IPS-NIHi7 (cell line): Measurements from ENCODE around the gene GRHPR.
A peak's percentile ranks its signal among the peaks of the same experiment; 100 is the strongest.
"Not testable (repeated sequence)": the region's sequence is repeated elsewhere in the genome, so short reads cannot be mapped to it uniquely, and the experiment has no call there.

ENCODE experiments used
- DNase-seq: peaks from one replicate; pipeline ENCODE4 v3.0.0; 2012; ENCODE audit warnings: mixed read lengths; ENCODE audit errors: extremely low spot score

GRHPR gene

DNA sequence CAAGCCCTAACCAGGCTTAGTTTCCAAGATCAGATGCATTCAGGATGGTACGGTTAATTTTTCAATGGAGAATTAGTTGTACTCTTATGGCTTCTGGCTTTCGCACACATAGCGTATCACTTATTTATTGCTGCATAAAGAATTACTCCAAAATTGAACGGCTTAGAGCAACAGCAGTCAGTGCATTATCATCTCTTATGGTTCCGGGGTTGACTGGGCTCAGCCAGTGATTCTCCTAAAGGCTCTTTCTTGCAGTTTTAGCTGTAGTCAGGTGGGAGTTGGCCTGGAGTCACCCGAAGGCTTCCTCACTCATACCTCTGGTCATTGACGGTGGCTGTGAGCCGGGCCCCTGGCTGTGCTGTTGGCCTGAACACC lies 595 bp upstream of the GRHPR start:
- DNase-seq = peak; percentile 39

DNA sequence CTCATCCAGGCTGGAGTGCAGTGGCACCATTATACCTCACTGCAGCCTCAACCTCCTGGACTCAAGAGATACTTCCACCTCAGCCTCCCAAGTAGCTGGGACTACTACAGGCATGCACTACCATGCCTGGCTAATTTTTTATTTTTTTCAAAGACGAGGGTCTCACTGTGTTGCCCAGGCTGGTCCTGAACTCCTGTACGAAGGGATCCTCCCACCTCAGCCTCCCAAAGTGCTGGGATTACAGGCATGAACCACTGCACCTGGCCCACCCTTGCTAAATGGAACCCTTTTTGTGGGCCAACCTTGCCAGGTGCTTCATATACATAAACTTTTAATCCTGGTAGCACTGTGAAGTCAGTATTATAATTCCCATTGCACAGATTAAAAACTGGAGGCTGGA lies 1.0 kb downstream of the GRHPR start:
- no peak for DNase-seq

DNA sequence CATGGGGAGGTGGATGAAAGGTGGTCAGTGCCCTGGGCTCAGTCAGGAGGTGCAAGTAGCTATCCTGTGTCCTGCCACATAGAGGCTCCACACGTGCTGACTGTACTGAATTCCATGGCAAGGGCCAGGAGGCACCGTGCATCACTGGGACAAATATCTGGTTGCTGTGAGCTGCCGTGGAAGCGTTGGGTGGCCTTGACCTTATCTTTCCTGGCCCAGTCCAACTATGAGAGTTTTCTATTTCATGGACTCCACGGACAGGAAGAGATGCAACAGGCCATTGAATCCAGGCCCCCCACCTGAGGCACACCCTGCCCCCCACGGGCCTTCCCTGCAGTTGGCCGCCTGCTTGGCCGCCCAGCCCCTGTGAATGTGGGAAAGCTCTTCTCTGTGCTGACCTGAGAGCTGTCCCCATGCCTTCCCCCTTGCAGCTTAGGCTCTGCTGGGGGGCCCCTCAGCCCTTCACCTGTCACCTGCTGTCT lies 1.7 kb downstream of the GRHPR start:
- DNase-seq = no peak

DNA sequence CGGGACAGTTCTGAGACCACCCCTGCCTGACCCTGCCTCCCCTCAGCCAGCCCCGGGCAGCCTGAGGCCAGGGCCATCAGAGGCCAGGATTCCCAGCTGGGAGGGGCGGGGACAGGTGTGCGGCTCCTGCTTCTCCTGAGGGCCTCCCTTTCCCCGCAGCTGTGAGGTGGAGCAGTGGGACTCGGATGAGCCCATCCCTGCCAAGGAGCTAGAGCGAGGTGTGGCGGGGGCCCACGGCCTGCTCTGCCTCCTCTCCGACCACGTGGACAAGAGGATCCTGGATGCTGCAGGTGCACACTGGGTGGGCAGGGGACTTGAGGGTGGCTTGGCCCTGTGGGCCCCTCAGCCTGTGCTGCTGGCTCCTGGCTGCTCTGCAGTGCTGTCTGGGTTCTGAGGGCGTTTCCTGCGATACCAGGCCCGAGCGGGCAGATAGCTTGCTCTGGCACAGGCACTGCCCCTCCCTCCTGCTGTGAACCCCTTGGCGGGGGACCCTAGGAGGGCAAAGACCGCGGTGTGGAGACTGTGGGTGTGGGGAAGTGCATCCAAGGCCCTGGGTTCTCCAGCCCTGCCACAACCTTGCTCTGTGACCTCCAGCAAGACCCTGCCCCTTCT lies 2.3 kb downstream of the GRHPR start:
- no peak for DNase-seq

DNA sequence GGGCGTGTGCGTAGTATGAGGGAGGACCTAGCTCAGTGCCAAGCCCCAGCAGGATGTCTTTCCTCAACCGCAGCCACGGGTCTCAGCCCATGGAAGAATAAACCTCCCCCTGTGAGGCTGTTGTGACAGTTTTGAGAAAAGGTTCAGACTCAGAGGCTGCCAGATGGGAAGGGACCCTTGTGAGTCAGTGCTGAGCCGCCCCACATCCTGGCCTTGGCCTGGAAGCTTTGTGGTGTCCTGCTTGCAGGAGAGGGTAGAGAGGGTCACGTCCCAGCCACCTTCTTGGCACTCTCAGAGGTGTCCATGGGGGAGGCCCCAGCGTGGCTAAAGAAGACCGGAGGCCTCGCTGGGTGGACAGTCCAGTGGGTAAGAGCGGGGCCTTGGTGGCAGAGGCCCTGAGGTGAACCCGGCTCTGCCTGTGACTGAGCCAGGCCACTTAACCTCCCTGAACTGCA lies 2.8 kb downstream of the GRHPR start:
- no peak for DNase-seq

DNA sequence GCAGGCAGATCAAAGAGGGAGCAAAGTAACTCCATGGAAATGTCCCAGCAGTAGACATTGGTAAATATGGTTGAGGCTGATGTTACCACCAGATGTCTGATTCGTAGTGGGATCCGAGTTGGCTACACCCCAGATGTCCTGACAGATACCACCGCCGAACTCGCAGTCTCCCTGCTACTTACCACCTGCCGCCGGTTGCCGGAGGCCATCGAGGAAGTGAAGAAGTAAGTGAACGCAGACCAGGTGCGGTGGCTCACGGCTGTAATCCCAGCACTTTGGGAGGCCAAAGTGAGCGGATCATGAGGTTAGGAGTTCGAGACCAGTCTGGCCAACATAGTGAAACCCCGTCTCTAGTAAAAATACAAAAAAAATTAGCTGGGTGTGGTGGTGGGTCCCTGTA lies 3.9 kb downstream of the GRHPR start:
- not testable (repeated sequence) for DNase-seq

DNA sequence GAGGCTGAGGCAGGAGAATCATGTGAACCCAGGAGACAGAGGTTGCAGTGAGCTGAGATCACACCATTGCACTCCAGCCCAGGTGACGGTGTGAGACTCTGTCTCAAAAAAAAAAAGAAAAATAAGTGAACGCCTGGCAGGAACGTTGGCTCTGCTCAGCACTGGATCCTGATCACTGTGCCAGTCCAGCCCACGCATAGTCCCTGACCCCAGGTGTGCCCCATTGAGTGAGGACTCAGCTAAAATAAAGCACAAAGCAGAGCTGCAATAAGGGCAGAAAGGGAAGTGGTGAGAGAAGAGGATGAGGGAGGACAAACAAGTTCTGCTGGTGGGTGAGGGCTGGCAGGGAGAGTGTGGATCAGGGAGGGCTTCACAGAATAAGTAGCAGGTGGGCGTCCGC lies 4.3 kb downstream of the GRHPR start:
- DNase-seq = no peak

DNA sequence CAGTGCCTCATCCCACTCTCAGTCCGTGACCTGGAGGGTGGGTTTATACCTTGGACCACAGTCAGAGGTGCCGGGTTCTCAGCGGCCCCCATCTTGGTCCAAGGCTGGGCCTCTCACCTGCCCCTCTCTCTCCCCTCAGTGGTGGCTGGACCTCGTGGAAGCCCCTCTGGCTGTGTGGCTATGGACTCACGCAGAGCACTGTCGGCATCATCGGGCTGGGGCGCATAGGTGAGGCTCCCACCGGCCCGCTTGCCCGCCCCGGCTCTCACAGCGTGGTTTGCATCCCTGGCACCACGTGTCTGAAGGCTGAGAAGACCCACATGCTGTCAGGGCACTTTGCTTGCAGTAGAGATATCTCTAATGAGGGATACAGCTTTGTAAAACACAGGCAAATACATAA lies 5.8 kb downstream of the GRHPR start:
- no peak for DNase-seq

DNA sequence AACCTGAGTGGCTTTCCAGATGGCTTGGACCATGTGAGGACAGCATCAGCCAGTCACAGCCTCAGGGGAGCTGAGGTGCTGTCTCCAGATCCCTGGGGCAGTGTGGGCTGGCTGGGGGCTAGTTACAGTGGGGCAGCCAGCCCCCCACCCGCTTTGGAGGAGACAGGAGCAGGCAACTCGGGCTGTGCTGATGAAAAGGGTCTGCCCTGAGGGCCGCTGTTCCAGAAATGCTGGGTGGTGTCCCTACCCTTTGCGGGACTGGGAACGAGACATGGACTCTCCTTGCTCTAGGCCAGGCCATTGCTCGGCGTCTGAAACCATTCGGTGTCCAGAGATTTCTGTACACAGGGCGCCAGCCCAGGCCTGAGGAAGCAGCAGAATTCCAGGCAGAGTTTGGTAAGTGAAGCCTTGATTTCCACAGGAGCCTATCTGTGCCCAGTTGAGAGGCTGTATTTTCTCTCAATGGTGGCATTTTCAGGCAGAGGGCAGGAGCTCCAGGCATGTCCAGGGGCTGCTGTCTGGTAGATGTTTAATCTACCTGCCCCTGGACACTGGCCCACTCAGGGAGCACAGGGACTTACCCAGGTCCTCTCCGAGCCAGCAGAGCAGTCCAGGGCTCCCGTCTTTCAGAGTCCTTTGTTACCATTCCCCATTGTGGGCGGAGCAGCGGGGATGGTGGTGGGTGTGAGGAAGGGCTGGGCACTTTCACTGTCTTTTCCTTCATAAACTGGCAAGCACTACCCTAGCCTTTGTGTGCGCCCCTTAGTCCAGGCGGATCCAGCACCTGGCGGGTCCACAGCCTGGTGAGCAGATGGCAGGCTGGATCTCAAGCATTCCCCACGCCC lies 7.2 kb downstream of the GRHPR start:
- DNase-seq = no peak

DNA sequence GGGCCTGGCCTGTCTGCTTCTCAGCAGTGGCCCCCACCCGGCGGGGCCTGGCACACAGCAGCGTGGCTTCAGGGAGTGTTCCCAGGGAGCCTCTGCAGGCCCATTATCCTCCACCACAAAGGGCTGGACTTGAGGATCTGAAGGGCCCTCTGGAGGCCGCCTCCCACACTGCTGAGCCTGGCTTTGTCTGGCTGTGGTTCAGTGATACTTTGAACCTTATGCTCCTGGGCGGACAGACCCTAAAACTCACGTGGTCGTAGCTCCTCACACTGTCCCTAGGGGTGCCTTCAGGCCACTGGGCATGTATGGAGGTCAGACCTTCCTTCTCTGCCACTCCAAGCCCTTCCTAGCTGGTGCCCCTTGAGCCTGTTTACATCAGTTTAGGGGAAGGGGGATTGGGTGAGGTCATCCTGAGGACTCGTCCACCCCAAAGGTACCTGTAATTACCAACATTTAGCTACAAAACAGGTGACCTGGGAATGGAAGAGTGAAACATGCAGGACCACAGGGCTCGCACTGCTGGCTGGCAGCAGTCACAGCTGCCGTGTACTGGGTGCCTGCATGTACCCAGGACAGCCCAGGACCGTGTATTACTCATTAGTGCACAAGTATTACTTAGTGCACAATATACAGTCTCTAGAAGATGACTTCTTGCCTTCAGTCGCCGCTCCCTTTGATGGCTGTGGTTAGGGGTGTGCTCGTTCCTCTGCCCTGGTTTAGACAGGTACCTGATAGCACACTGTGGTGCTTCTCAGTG lies 8.5 kb downstream of the GRHPR start:
- DNase-seq = peak; percentile 62

DNA sequence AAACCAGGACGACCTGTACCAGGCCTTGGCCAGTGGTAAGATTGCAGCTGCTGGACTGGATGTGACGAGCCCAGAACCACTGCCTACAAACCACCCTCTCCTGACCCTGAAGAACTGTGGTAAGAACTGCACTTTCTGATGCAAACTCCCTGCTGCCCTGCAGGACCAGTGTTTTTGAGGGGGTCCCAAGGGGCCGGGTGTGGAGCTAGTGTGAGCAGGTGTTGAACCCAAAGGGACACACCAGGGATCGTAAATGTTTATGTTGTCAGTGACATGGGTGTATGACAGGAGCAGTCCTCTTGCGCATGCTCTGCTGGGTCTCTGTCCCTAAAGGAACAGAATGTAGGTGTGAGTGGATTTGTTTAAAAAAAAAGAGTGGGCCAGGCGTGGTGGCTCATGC lies 9.5 kb downstream of the GRHPR start:
- DNase-seq = no peak

DNA sequence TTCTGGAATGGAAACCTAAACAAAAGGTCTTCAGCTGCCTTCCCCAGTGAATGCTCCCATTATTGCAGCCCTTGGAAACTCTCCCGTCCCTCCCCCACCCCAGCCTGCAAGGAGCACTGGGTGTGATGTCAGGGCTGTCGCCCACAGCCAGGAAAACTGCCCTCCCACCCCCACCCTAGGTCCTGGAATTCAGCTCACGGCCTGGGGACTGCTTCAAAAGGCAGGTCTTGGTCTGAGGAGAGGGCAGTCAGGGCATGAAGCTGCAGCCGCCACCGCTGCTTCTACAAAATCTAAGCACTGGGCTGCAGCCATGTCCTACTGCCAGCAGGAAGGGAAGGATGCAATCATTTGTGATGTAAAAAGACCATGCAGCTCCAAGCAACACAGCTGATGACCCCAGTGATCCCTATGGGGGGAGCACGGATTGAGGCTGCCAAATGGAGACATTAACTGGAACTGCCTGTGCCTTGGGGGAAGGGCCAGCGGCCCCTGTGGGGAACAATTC lies 11.4 kb downstream of the GRHPR start:
- DNase-seq = peak; percentile 48

DNA sequence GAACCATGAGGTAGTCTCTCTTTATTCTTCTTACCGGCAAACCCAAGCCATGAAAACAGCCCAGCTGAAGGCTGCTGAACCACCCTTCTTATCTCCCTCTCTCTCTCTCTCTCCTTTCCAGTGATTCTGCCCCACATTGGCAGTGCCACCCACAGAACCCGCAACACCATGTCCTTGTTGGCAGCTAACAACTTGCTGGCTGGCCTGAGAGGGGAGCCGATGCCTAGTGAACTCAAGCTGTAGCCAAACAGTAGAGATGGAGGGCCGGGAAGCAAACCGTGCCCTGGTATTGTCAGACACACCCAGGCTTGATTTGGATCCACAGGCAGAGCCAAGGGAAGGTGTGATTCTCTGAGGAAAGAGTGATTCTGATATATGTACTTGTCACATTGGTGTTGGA lies 14.0 kb downstream of the GRHPR start:
- DNase-seq = no peak

DNA sequence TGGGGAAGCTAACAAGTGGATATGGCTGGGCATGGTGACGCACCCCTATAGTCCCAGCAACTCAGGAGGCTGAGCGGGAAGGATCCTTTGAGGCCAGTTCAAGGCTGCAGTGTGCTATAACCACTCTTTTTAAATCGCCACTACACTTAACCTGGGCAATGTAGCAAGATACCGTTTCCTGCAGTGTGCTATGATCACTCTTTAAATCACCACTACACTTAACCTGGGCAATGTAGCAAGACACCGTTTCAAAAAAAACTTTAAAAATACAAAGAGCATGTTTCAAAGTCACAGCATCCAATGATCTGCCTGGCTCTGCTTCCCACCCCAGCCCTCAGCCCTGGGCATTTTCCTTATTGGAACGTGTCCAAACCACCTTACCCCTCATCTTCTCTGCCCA lies 14.5 kb downstream of the GRHPR start:
- no peak for DNase-seq

DNA sequence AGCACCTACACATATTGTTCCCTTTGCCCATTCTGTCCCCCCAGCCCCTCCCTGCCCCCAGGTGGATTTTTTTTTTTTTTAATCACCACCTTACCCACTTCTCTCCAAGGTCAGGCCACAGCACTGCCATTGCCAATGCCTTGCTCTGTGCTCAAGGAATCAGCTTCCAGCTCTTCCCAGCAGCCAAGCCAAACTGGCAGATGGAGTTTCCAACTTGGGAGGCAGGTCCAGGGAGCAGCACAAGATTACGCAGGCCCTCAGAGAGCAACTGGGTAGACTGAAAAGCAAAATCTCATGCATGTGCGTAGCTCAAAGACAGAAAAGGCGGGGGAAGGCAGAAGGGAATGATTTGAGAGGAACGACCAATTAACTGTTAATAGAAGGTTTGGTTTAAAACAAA lies 15.1 kb downstream of the GRHPR start:
- no peak for DNase-seq

DNA sequence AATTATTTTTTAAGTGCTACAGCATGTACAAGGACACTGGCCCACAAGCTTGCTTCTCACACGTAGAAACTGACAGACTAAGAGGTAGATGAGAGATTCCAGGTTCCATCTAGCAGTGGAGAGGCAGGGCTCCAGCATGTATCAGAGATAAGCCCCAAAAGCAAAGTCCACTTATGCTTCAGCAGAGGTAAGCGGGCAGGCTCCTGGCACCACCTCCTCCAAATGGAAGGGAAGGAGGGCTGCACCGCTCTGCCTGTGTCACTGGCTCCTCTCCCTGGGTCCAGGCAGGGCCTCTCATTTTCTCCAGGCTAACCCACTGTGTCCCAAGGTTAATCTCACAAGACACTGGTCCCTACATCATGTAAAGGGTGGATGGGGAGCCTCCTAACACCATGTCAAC lies 15.9 kb downstream of the GRHPR start:
- no peak for DNase-seq

DNA sequence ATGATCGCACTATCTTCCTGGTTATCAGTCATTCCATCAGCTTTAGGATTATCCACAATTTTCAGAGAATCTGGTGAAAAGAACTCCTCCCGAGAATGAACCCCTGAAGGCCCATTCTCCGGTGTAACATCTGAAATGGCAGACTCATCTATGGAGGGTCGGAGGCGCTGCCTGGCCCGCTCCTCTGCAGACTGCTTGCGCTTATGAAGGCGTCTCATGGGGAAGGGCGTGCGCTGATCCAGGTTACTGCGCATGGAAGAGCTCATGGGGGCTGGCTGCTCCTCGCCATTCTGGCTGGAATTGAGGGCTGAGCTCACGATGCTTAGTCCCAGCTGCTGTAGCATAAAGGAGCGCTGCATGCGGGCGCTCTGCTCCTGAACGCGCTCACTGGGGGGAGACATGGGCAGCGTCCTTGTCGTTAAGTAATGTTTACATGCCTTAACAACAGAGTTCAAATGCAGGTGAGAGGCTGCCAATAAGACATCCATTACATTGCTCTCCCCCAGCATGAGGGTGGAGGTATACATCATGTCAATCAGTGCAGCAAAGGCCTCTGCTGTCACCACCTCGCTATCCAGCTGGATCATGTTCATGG lies 19.4 kb downstream of the GRHPR start:
- DNase-seq = no peak

DNA sequence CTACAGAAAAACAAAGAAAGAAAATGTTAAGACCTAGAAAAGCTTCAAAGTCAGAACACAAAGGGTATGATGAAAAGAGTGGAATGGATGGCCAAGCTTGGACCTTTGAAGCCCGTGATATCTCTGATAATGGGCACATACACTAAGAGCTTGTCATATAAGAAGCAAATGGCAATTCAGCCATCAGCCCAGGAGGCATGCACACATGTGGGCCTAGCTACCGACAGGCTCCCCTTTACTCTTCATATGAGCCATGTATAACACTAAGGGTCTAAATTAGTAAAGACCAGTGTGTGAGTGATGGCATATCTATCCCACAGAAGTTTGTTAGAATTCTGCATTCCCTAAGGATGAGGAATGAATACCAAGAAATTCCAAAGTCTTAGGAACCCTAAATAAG lies 20.1 kb downstream of the GRHPR start:
- no peak for DNase-seq

DNA sequence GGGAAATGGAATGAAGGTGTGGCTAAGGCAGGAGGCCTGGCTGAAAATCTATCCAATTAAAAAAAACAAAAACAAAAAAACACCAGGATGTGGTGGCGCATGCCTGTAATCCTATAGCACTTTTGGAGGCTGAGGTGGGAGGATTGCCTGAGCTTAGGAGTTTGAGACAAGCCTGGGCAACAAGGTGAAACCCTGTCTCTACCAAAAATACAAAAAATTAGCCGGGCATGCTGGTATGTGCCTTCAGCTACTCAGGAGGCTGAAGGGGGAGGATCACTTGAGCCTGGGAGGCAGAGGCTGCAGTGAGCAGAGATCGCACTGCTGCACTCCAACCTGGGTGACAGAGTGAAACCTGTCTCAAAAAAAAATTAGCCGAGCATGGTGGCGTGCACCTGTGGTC lies 21.1 kb downstream of the GRHPR start:
- no peak for DNase-seq

DNA sequence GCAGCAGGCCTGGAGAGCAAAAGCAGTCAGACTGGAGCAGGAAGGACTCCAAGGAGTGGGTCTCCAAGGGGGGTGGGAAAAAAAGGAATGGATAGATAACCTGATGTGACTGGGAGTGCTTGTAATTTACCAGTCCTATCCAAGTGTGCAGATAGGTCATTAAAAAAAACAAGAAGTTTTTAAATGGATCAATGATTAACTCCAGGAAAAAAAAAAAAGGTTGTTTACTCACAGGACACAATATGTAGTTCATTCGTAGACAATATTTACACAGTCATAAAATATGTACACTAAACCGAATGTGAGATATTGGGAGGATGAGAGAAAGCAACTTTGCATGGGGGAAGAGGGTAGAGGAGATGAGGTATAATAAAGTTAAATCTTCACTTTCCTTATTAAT lies 22.4 kb downstream of the GRHPR start:
- no peak for DNase-seq

DNA sequence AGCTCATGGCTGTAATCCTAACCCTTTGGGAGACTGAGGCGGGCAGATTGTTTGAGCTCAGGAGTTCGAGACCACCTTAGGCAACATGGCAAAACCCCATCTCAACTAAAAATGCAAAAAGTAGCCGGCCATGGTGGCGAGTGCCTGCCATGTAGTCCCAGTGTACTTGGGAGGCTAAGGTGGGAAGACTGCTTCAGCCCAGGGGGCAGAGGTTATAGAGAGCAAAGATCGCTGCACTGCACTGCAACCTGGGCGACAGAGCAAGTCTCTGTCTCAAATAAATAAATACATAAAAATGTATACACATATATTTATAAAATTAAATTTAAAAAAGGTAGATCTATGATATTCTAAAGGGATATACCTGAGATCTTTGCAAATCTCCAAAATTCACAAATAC lies 23.3 kb downstream of the GRHPR start:
- no peak for DNase-seq

DNA sequence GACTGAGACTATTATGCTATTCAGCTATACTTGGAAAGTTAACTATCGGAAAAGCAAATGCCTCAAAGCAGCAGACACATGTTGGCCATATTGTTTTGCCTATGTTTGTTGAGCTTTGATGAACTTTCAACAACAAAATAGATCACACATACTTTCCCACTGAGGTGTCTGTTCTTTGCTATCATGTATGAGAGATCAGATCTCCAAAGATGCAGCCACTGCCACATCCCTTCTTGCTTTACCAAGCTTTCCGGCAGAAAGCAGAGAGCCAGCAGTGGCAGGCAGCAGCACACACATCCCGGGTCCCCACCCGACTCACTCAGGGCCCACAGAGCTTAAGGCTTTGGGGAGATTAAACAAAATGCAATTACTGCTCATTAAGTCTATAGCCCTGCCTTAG lies 23.9 kb downstream of the GRHPR start:
- DNase-seq = no peak
